T follicular helper cell (primary cell): ENCODE results near the gene ZNF366.

Experiments used
- DNase-seq: peaks from one replicate; pipeline ENCODE4 v3.0.0-alpha.2; 2020; ENCODE audit warnings: low read depth

The ZNF366 gene

GRCh38 chr5:72494623-72495124 lies 12.5 kb downstream of the ZNF366 start:
- DNase-seq, result no peak

- no peak for DNase-seq
These were observed 17.7 kb downstream of the ZNF366 start for GRCh38 chr5:72489536-72489935.

GRCh38 chr5:72488756-72489155 lies 18.5 kb downstream of the ZNF366 start:
- no peak for DNase-seq

GRCh38 chr5:72487177-72487576 lies 20.0 kb downstream of the ZNF366 start:
- no peak for DNase-seq

GRCh38 chr5:72486371-72486770 lies 20.8 kb downstream of the ZNF366 start:
- no peak for DNase-seq

GRCh38 chr5:72485430-72485974 lies 21.7 kb downstream of the ZNF366 start:
- no peak for DNase-seq

- no peak for DNase-seq
These were observed 25.2 kb downstream of the ZNF366 start for GRCh38 chr5:72482046-72482445.

GRCh38 chr5:72480841-72481240 lies 26.4 kb downstream of the ZNF366 start:
- DNase-seq, result no peak

- DNase-seq, result no peak
These were observed 27.3 kb downstream of the ZNF366 start for GRCh38 chr5:72479921-72480320.

- DNase-seq, result no peak
These were observed 28.5 kb downstream of the ZNF366 start for GRCh38 chr5:72478684-72479083.

GRCh38 chr5:72478276-72478675 lies 28.9 kb downstream of the ZNF366 start:
- no peak for DNase-seq

GRCh38 chr5:72477644-72478043 lies 29.6 kb downstream of the ZNF366 start:
- DNase-seq, result no peak

GRCh38 chr5:72477176-72477575 lies 30.0 kb downstream of the ZNF366 start:
- DNase-seq, result no peak

- no peak for DNase-seq
These were observed 30.5 kb downstream of the ZNF366 start for GRCh38 chr5:72476721-72477120.

GRCh38 chr5:72476275-72476674 lies 30.9 kb downstream of the ZNF366 start:
- DNase-seq, result no peak

GRCh38 chr5:72474516-72474915 lies 32.7 kb downstream of the ZNF366 start:
- DNase-seq, result no peak

GRCh38 chr5:72474046-72474500 lies 33.1 kb downstream of the ZNF366 start:
- no peak for DNase-seq

GRCh38 chr5:72472666-72473422 lies 34.4 kb downstream of the ZNF366 start:
- DNase-seq, result no peak

- DNase-seq, result no peak
These were observed 35.2 kb downstream of the ZNF366 start for GRCh38 chr5:72472031-72472430.

GRCh38 chr5:72470826-72471225 lies 36.4 kb downstream of the ZNF366 start:
- DNase-seq, result no peak

- no peak for DNase-seq
These were observed 38.6 kb downstream of the ZNF366 start for GRCh38 chr5:72468606-72469005.

GRCh38 chr5:72468024-72468423 lies 39.2 kb downstream of the ZNF366 start:
- no peak for DNase-seq

GRCh38 chr5:72467461-72467860 lies 39.7 kb downstream of the ZNF366 start:
- no peak for DNase-seq
